ENCODE data around the gene PTGER1. TPM values are rescaled to one million over a fixed set of nuclear protein-coding genes. Genes with fewer than 3 reads are reported as not detected.

PTGER1 gene
- 0.86 and 0.91 TPM in 2 replicates for total RNA-seq

GRCh38 chr19:14475251-14476073, at the start of gene PTGER1:
TSS of gene PTGER1 (minus strand) at chr19:14475354. CDS start at chr19:14474320, 1,034 bp downstream.

GRCh38 chr19:14517840-14518505, 42.8 kb upstream of the PTGER1 start, which contains the start of gene DNAJB1:
TSS of gene DNAJB1 (minus strand) at chr19:14518397. CDS start at chr19:14518349, 48 bp downstream.

GRCh38 chr19:14496029-14496833, 21.1 kb upstream of the PTGER1 start, which contains the start of gene GIPC1:
TSS of gene GIPC1 (minus strand) at chr19:14496127. CDS start at chr19:14482976, 13,151 bp downstream.

GRCh38 chr19:14432791-14433553, 42.2 kb downstream of the PTGER1 start, which contains the start of gene PKN1:
TSS of gene PKN1 (plus strand) at chr19:14433306. CDS start at chr19:14433522, 216 bp downstream.

Small RNA genes lying within 50 kb of the gene (small RNA-seq; reads per million reads assigned to genes)
- not detected for gene SNRPGP15

Other genes with a start within 250 kb of the PTGER1 start
- gene ADGRE5, start 93.9 kb downstream of the PTGER1 start, total RNA-seq = 13.6 and 17.8 TPM in 2 replicates
- 41.2 and 41.5 TPM in 2 replicates for gene DDX39A, start 56.0 kb downstream of the PTGER1 start, total RNA-seq
- 87.1 and 99.3 TPM in 2 replicates for gene PKN1, start 42.0 kb downstream of the PTGER1 start, total RNA-seq
- gene GIPC1, start 20.8 kb upstream of the PTGER1 start, total RNA-seq = 72.9 and 75.1 TPM in 2 replicates
- gene DNAJB1, start 43.0 kb upstream of the PTGER1 start, total RNA-seq = 60.6 and 83.7 TPM in 2 replicates
- gene TECR, start 54.2 kb upstream of the PTGER1 start, total RNA-seq = 47.0 and 61.5 TPM in 2 replicates
- 147 and 171 TPM in 2 replicates for gene NDUFB7, start 96.7 kb upstream of the PTGER1 start, total RNA-seq
- under 0.01 TPM in 1 of 2 replicates, not detected in the other for gene CLEC17A, start 107.7 kb upstream of the PTGER1 start, total RNA-seq
- not detected in 2 replicates for gene ADGRE3, start 199.5 kb upstream of the PTGER1 start, total RNA-seq
- gene ZNF333, start 214.7 kb upstream of the PTGER1 start, total RNA-seq = 17.3 and 21.8 TPM in 2 replicates

All from articular chondrocyte of knee joint (primary cell).